Endothelial cell of umbilical vein (primary cell): ENCODE data around the gene COL1A2. TPM values are rescaled to one million over a fixed set of nuclear protein-coding genes. Genes with fewer than 3 reads are reported as not detected.
A peak's percentile ranks its signal among the peaks of the same experiment; 100 is the strongest.

Experiments used
- BruUV-seq: library from RNA; stranded (reverse); fragments of 400-500 nt; replicated peaks from 2 replicates; lab custom pipeline; 2021; lab: Mats Ljungman, UMichigan
- CTCF ChIA-PET: fragments of 300-600, 350-600 bp; sonication (Branson Sonifier 250); formaldehyde crosslinking; loops from one replicate; lab custom pipeline; 2021; ENCODE audit warnings: antibody characterized with exemption, inconsistent platforms; lab: Charles Lee
- POLR2A ChIA-PET: fragments of 300-600, 350-600 bp; sonication (Branson Sonifier 250); formaldehyde crosslinking; loops from one replicate; lab custom pipeline; 2021; ENCODE audit warnings: antibody characterized with exemption, inconsistent platforms; lab: Charles Lee
- DNase-seq: peaks from one replicate; pipeline ENCODE4 v3.0.0-alpha.2; 2011; ENCODE audit warnings: low read depth, low spot score
- FAIRE-seq: peaks from 2 replicates; lab custom pipeline; 2011; peaks lifted over from hg19 to GRCh38; lab: Jason Lieb, UNC
- H2AFZ ChIP-seq: 2 replicates; pipeline ENCODE4 v1.6.0; 2012; ENCODE audit warnings: low read depth, low read length, control low read depth, inconsistent platforms
- H3K27ac ChIP-seq: 2 replicates; pipeline ENCODE4 v1.5.1; 2011; ENCODE audit warnings: low read depth, mild to moderate bottlenecking, control low read depth, low read length, moderate library complexity; ENCODE audit not compliant: insufficient read depth
- H3K27me3 ChIP-seq, 2 experiments: 2 replicates each; pipeline versions ENCODE4 v1.6.0 to v1.6.1; 2011; ENCODE audit warnings: low read length in 2 of 2, mixed read lengths in 1 of 2; ENCODE audit not compliant: control insufficient read depth in 2 of 2, insufficient read depth in 2 of 2
- H3K36me3 ChIP-seq, 2 experiments: 2 replicates in 1 of 2; 3 replicates in 1 of 2; pipeline ENCODE4 v1.5.1; 2011; ENCODE audit warnings: low read length in 2 of 2, mild to moderate bottlenecking in 1 of 2, moderate library complexity in 1 of 2; ENCODE audit not compliant: control insufficient read depth in 2 of 2, insufficient read depth in 2 of 2; ENCODE audit errors: extremely low read depth in 1 of 2
- H3K4me1 ChIP-seq: 3 replicates; pipeline ENCODE4 v1.5.1; 2011; ENCODE audit warnings: mild to moderate bottlenecking, low read length; ENCODE audit not compliant: control insufficient read depth, insufficient read depth; ENCODE audit errors: extremely low read depth
- H3K4me2 ChIP-seq: 2 replicates; pipeline ENCODE4 v1.6.1; 2011; ENCODE audit warnings: low read length, control low read depth, mixed read lengths; ENCODE audit not compliant: insufficient read depth
- H3K4me3 ChIP-seq, 3 experiments: fragments of 200-600 bp in 1 of 3; sonication (generic), shearing (Covaris generic) in 1 of 3; replicated peaks in 1 of 3; 2 replicates each; pipeline ENCODE4 v1.5.1; 2011 to 2016; ENCODE audit warnings: control low read depth in 3 of 3, low read length in 3 of 3, mild to moderate bottlenecking in 2 of 3, inconsistent platforms in 1 of 3, low read depth in 1 of 3, moderate library complexity in 1 of 3; ENCODE audit not compliant: insufficient read depth in 1 of 3
- H3K79me2 ChIP-seq: 2 replicates; pipeline ENCODE4 v1.6.0; 2012; ENCODE audit warnings: low read length, inconsistent platforms; ENCODE audit not compliant: control insufficient read depth, insufficient read depth
- H3K9ac ChIP-seq: replicated peaks from 2 replicates; pipeline ENCODE3; 2011; ENCODE audit warnings: low read length, control low read depth; ENCODE audit not compliant: insufficient read depth; ENCODE audit errors: extremely low read depth
- H3K9me1 ChIP-seq: replicated peaks from 3 replicates; pipeline ENCODE4 v1.6.0; 2011; ENCODE audit warnings: mild to moderate bottlenecking, low read length; ENCODE audit not compliant: control insufficient read depth, insufficient read depth; ENCODE audit errors: extremely low read depth
- H3K9me3 ChIP-seq: replicated peaks from 2 replicates; pipeline ENCODE4 v1.5.1; 2012; ENCODE audit warnings: low read length, inconsistent platforms; ENCODE audit not compliant: control insufficient read depth, insufficient read depth
- H4K20me1 ChIP-seq: replicated peaks from 2 replicates; pipeline ENCODE3; 2011; ENCODE audit warnings: mild to moderate bottlenecking, low read length; ENCODE audit not compliant: control insufficient read depth, insufficient read depth; ENCODE audit errors: extremely low read depth
- EZH2 ChIP-seq: IDR thresholded peaks from 2 replicates; pipeline ENCODE4 v1.6.1; 2012; ENCODE audit warnings: borderline replicate concordance, low read depth, mild to moderate bottlenecking, moderate library complexity, low read length, inconsistent platforms; ENCODE audit not compliant: severe bottlenecking
- FOS ChIP-seq: IDR thresholded peaks from 2 replicates; pipeline ENCODE4 v1.6.1; 2011; ENCODE audit warnings: mild to moderate bottlenecking, low read length, moderate library complexity, borderline replicate concordance; ENCODE audit not compliant: insufficient read depth
- GATA2 ChIP-seq: IDR thresholded peaks from 2 replicates; pipeline ENCODE4 v1.7.0; 2011; ENCODE audit warnings: low read depth, mild to moderate bottlenecking, moderate library complexity, mixed read lengths, low read length; ENCODE audit not compliant: insufficient read length, insufficient read depth
- JUN ChIP-seq: IDR thresholded peaks from 2 replicates; pipeline ENCODE4 v1.6.1; 2011; ENCODE audit warnings: borderline replicate concordance, low read depth; ENCODE audit not compliant: insufficient read length, insufficient read depth
- MAX ChIP-seq: IDR thresholded peaks from 2 replicates; pipeline ENCODE4 v1.6.1; 2011; ENCODE audit not compliant: insufficient read depth, insufficient read length
- MYC ChIP-seq: IDR thresholded peaks from one replicate; pipeline ENCODE4 v1.6.1; 2011; ENCODE audit warnings: mild to moderate bottlenecking, low read depth, low read length
- POLR2A ChIP-seq: IDR thresholded peaks from 2 replicates; pipeline ENCODE4 v1.6.1; 2012; ENCODE audit warnings: low read depth, mild to moderate bottlenecking, control low read depth, low read length
- POLR2AphosphoS5 ChIP-seq: IDR thresholded peaks from 2 replicates; pipeline ENCODE4 v1.6.1; 2012; ENCODE audit warnings: low read depth, mild to moderate bottlenecking, control low read depth, low read length, moderate library complexity; ENCODE audit not compliant: insufficient read depth
- dilution Hi-C: fragments of 300-500 bp; cut with MboI; formaldehyde crosslinking; loops from one replicate; pipeline ENCODE4 v1.15.0; 2019; ENCODE audit warnings: low sequenced_read_pairs; ENCODE audit not compliant: extremely low pct_ligation_motif_present
- intact Hi-C: fragments of 100-400 bp; cut with micrococcal nuclease; formaldehyde crosslinking; loops from one replicate; pipeline ENCODE4 v1.10.0; 2022
- polyA plus RNA-seq, 4 experiments: library from polyadenylated mRNA; depleted of rRNA in 3 of 4; stranded (reverse) in 3 of 4; unstranded in 1 of 4; fragments of >200 nt; gene quantifications; 2 replicates each; pipeline versions ENCODE4 v1.2.1 to v1.2.3, GENCODE V29; 2011 to 2012; ENCODE audit warnings: missing spikeins in 1 of 4
- total RNA-seq: library from RNA; stranded (reverse); gene quantifications from 2 replicates; pipeline ENCODE4 v1.2.3, GENCODE V29; 2021
- TF ChIP-seq, protein P1 (sequence below), 2 donors: IDR thresholded peaks; 1 replicate in 1 of 2; 2 replicates in 1 of 2; pipeline ENCODE4 v1.5.1; 2011; ENCODE audit warnings: low read length in 2 of 2, mild to moderate bottlenecking in 2 of 2, moderate library complexity in 2 of 2, control low read depth in 1 of 2, inconsistent platforms in 1 of 2, low read depth in 1 of 2; ENCODE audit not compliant: insufficient read depth in 1 of 2; ENCODE audit errors: extremely low read depth in 1 of 2

Gene COL1A2
- total and polyA plus RNA-seq, 2 donors (not counting 3 experiments of a cell fraction or from before 2014, with no cell fraction given): 28.9 to 40.8 TPM

GRCh38 chr7:94446308-94446707, 51.6 kb downstream of the COL1A2 start:
- POLR2A ChIA-PET: no interaction called here

GRCh38 chr7:94449151-94449725, 54.5 kb downstream of the COL1A2 start:
- Histone ChIP-seq H2AFZ (no peak overlapping the region), H3K9me1 (no peaks in the 10 kb centered on the region), H3K4me2 (no peak overlapping the region), H3K9ac (no peak overlapping the region), H3K27ac (no peak overlapping the region), H4K20me1 (no peaks in the 10 kb centered on the region), H3K9me3 (no peaks in the 10 kb centered on the region), H3K36me3 (no peaks in the 10 kb centered on the region), H3K27me3 (no peaks in the 10 kb centered on the region), H3K79me2 (no peaks in the 10 kb centered on the region), H3K4me1 (peaks cover 3% of the 10 kb centered on the region), H3K4me3 (no peak overlapping the region)
- FAIRE-seq (peak; percentile 70), DNase-seq (peak; percentile 51)
- no TSS peak for BruUV-seq
- TF ChIP-seq, protein P1, sequence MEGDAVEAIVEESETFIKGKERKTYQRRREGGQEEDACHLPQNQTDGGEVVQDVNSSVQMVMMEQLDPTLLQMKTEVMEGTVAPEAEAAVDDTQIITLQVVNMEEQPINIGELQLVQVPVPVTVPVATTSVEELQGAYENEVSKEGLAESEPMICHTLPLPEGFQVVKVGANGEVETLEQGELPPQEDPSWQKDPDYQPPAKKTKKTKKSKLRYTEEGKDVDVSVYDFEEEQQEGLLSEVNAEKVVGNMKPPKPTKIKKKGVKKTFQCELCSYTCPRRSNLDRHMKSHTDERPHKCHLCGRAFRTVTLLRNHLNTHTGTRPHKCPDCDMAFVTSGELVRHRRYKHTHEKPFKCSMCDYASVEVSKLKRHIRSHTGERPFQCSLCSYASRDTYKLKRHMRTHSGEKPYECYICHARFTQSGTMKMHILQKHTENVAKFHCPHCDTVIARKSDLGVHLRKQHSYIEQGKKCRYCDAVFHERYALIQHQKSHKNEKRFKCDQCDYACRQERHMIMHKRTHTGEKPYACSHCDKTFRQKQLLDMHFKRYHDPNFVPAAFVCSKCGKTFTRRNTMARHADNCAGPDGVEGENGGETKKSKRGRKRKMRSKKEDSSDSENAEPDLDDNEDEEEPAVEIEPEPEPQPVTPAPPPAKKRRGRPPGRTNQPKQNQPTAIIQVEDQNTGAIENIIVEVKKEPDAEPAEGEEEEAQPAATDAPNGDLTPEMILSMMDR (IDR thresholded peaks at IDR 0.05; ENCODE audit: extremely low read depth in 1 of 2, insufficient read depth in 1 of 2, low read depth in 1 of 2, low read length in 2 of 2): peak; percentile 27 to 38
- no peak for TF ChIP-seq POLR2AphosphoS5
- intact Hi-C loops: loop anchor here (1.0 to 10.0 kb wide), 7 partner anchors 207 to 1028 kb away; partner anchors contain the start of gene SGCE
- dilution Hi-C loops: loop anchor here (25.0 kb wide), 1 partner anchor 162 kb away; no protein-coding TSS in a partner anchor
- POLR2A ChIA-PET: no interaction called here
- CTCF ChIA-PET: interaction anchor here (0.6 to 7.5 kb wide), 111 partner anchors 8 to 1241 kb away, joined by 3 to 131 read pairs (median 4); partner anchors contain the start of genes ASB4, CASD1 and SGCE

More at GRCh38 chr7:94446308-94446707, 51.6 kb downstream of the COL1A2 start:
- intact Hi-C loops: loop anchor here (5.0 to 10.0 kb wide), 2 partner anchors 251 to 438 kb away; no protein-coding TSS in a partner anchor
- Histone ChIP-seq H3K36me3 (no peaks in the 10 kb centered on the region), H3K9ac (no peak overlapping the region), H4K20me1 (no peaks in the 10 kb centered on the region), H3K27ac (no peak overlapping the region), H3K79me2 (no peaks in the 10 kb centered on the region), H3K27me3 (peaks cover 0 to 5% of the 10 kb centered on the region in 2 experiments), H2AFZ (no peak overlapping the region), H3K4me3 (no peak overlapping the region), H3K9me1 (no peaks in the 10 kb centered on the region), H3K4me2 (no peak overlapping the region), H3K4me1 (no peaks in the 10 kb centered on the region), H3K9me3 (no peaks in the 10 kb centered on the region)
- DNase-seq (no peak), FAIRE-seq (no peak)
- TF ChIP-seq EZH2 (no peak), POLR2A (no peak), MAX (no peak), FOS (no peak), POLR2AphosphoS5 (no peak), GATA2 (no peak), MYC (no peak), JUN (no peak)
- CTCF ChIA-PET: interaction anchor here (0.7 to 7.5 kb wide), 7 partner anchors 10 to 1030 kb away, joined by 3 to 116 read pairs (median 6); no protein-coding TSS in a partner anchor
- no TSS peak for BruUV-seq
- dilution Hi-C loops: loop anchor here (25.0 kb wide), 1 partner anchor 159 kb away; no protein-coding TSS in a partner anchor
